ELF-1 (cell line): ENCODE data around the gene PRIM1.
"Not testable (repeated sequence)": the region's sequence is repeated elsewhere in the genome, so short reads cannot be mapped to it uniquely, and the experiment has no call there.

Experiments used
- DNase-seq: peaks from one replicate; pipeline ENCODE4 v3.0.0-alpha.2; 2016; ENCODE audit warnings: low read depth, low spot score

PRIM1 gene

DNA sequence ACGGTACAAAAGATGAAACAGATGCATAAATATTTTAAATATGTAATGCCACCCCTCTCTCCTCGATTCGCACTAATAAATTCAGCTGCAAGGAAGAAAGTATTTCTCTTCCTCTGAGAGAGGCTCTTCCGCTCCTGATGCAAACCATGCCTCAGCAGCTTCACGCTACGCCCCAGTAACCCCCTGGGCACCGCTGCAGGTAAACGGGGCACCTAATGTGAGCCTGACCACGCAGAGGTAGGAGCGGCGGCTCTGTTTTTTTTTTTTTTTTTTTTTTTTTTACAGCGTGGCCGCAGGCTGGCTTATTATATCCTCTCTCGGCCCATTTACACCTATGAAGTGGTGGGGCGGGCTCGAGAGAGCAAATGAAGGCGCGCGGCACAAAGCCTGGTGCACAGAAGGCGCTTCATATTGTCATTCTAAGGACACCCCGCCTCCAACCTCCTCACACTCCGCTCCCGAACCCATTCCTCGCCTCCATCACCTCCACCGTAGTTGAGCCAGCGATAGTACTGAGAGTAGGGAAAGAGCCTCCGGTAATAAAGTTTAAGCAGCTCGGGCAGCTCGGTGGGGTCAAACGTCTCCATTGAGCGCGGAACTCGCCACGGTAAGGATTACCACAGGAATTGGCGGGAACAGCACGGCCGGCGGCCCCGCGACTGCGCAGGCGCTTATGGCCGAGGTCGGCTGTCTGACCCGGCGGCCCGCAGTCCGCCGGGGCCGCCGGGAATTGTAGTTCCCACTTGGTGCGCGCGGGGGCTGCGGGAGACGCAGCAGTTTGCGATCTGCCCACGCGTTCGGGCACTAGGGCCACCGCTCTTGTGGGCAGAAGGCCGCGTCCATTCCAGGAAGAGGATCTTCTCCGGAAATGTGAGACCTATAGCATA, at the start of gene PRIM1:
PRIM1 (minus strand) TSS at position 612 of the 887 bp plus-strand sequence; CDS start at position 587, 25 bp downstream.
- peak; percentile 94 for DNase-seq

GRCh38 chr12:56800221-56800620, 48.1 kb upstream of the PRIM1 start:
- no peak for DNase-seq

DNA sequence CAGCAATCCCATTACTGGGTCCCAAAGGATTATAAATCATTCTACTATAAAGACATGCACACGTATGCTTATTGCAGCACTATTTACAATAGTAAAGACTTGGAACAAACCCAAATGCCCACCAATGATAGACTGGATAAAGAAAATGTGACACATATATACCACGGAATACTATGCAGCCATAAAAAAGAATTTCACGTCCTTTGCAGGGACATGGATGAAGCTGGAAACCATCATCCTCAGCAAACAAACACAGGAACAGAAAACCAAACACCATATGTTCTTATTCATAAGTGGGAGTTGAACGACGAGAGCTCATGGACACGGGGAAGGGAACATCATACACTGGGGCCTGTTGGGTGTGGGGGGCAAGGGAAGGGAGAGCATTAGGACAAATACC, 47.2 kb upstream of the PRIM1 start:
- DNase-seq, result not testable (repeated sequence)

DNA sequence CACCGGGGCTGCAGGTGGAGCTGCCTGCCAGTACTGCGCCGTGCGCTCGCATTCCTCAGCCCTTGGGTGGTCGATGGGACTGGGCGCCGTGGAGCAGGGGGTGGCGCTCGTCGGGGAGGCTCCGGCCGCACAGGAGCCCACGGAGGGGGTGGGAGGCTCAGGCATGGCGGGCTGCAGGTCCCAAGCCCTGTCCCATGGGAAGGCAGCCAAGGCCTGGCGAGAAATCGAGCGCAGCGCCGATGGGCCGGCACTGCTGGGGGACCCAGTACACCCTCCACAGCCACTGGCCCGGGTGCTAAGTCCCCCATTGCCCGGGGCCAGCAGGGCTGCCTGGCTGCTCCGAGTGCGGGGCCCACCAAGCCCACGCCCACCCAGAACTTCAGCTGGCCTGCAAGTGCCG, 43.7 kb upstream of the PRIM1 start:
- not testable (repeated sequence) for DNase-seq

DNA sequence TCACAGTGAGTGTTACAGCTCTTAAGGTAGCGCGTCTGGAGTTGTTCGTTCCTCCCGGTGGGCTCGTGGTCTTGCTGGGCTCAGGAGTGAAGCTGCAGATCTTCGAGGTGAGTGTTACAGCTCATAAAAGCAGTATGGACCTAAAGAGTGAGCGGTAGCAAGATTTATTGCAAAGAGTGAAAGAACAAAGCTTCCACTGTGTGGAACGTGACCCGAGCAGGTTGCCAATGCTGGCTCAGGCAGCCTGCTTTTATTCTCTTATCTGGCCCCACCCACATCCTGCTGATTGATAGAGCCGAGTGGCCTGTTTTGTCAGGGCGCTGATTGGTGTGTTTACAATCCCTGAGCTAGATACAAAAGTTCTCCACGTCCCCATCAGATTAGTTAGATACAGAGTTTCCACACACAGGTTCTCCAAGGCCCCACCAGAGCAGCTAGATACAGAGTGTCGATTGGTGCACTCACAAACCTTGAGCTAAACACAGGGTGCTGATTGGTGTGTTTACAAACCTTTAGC, 43.0 kb upstream of the PRIM1 start:
- DNase-seq, result not testable (repeated sequence)

DNA sequence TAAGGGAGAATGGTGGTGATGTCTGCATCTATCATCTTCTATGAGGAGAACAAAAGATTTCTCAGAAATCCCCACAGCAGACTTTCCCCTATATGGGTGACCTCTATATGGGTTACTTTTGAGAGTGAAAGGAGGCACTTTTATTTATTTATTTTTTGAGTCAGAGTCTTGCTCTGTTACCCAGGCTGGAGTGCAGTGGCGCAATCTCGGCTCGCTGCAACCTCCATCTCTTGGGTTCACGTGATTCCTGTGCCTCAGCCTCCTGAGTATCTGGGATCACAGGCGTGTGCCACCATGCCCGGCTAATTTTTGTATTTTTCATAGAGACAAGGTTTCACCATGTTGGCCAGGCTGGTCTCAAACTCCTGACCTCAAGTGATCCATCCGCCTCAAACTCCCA, 41.0 kb upstream of the PRIM1 start:
- DNase-seq, result not testable (repeated sequence)

GRCh38 chr12:56792678-56793077, 40.6 kb upstream of the PRIM1 start:
- DNase-seq, result no peak

- not testable (repeated sequence) for DNase-seq
These were observed 37.3 kb upstream of the PRIM1 start for GRCh38 chr12:56789429-56789828.

DNA sequence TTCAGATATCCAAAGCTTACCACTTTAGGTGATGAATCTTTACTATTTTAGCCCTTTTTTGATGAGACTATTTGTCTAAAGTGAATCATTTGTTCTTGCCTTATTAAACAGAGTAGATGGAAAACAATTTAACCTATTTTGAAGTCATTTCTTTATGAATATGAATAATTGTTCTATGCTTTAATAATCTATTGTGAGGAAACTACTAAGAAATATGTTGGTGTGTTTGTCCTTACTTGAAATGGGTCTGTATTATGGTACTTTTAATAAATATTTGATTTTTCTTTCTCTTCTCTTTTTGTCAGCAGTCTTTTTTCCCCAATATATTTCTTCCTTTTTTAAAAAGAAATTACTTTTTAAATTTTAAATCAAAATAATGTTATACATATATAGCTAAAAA, 35.4 kb upstream of the PRIM1 start:
- no peak for DNase-seq

- DNase-seq, result no peak
These were observed 33.8 kb upstream of the PRIM1 start for GRCh38 chr12:56785874-56786273.

DNA sequence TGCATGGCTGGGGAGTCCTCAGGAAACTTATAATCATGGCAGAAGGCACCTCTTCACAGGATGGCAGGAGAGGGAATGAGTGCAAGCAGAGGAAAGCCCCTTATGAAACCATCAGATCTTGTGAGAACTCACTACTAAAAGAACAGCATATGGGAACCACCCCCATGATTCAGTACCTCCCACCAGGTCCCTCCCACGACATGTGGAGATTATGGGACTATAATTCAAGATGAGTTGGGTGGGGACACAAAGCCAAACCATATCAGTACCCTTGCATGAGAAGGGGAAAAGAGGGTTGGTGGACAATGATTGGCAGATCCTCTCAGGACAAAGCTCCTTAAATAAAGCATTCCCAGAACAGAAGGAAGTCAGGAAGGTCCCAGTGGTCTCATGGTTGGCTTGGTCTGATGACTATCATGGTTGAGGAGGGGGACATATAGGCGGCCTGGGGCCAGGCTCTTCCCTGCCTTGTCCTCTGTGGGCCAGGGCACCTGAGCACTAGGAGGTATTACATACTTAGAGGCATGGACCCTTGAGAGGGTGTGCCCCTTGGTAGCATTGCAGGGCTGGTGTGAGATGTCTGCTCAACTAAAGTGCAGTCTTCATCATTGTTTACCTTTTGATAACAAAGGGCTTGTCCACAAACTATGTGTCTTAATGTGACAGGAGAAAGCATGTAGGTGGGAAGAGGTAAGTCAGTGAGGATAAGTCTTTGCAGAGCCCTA, 33.2 kb upstream of the PRIM1 start:
- DNase-seq, result no peak

GRCh38 chr12:56781726-56782125, 29.6 kb upstream of the PRIM1 start:
- no peak for DNase-seq

DNA sequence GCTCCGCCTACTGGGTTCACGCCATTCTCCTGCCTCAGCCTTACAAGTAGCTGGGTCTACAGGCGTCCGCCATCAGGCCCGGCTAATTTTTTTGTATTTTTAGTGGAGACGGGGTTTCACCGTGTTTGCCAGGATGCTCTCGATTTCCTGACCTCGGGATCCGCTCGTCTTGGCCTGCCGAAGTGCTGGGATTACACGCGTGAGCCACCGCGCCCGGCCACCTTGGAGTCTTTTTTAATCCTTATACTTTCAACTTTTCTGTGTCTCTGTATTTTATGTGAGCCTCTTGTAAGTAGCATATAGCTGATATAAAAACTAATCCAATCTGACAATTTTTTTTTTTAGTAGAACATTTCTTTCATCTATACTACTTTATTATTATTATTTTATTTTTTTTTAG, 26.6 kb upstream of the PRIM1 start:
- no peak for DNase-seq

- DNase-seq, result no peak
These were observed 24.5 kb upstream of the PRIM1 start for GRCh38 chr12:56776654-56777053.

DNA sequence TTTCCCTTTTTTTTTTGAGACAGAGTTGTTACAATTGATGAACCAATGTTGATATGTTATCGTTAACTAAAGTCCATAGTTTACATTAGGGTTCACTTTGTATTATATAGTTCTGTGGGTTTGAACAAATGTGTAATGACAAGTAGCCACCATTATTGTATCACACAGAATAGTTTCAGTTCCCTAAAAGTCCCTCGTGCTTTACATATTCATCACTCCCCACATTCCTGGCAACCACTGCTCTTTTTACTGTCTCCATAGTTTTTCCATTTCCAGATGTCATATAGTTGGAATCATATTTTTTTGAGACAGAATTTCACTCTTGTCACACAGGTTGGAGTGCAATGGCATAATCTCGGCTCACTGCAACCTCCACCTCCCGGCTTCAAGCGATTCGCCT, 23.5 kb upstream of the PRIM1 start:
- no peak for DNase-seq

GRCh38 chr12:56773113-56773512, 21.0 kb upstream of the PRIM1 start:
- no peak for DNase-seq

DNA sequence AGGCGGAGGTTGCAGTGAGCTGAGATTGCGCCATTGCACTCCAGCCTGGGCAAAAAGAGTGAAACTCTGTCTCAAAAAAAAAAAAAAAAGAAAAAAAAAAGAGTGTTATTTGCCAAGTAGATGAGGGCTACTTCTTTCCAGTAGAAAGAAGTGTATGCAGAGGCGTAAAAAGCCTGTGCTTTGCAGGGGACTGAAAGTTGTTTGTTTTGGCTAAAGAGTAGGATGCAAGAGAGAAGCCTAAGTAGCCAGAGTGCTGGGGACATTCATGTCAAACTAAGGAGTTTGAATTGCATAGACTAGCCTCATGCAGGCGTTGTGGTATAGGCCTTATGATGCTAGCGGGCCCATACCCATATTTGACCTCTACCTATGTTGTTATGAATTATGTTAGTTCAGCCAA, 20.5 kb upstream of the PRIM1 start:
- no peak for DNase-seq

GRCh38 chr12:56769868-56770267, 17.7 kb upstream of the PRIM1 start:
- DNase-seq, result no peak

GRCh38 chr12:56768424-56768823, 16.3 kb upstream of the PRIM1 start:
- no peak for DNase-seq

DNA sequence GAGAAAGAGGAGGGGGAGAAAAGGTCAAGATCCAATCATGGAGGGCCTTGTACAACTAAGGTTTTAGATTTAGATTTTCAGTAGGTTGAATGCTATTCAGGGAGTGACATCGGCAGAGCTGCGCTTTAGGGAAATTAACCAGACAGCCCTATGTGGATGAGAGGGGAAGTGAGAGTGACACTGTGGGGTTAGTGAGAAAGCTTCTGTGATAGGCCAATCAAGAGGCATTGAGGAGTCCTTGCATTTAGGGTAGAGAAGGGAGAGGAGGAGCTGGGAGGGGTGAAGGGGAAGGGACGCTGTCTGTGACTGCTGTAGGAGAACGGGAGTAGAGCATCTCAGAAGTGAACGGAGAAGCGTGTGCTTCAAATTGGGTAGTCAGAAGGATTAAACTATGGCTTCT, 14.4 kb upstream of the PRIM1 start:
- DNase-seq, result peak; percentile 23

DNA sequence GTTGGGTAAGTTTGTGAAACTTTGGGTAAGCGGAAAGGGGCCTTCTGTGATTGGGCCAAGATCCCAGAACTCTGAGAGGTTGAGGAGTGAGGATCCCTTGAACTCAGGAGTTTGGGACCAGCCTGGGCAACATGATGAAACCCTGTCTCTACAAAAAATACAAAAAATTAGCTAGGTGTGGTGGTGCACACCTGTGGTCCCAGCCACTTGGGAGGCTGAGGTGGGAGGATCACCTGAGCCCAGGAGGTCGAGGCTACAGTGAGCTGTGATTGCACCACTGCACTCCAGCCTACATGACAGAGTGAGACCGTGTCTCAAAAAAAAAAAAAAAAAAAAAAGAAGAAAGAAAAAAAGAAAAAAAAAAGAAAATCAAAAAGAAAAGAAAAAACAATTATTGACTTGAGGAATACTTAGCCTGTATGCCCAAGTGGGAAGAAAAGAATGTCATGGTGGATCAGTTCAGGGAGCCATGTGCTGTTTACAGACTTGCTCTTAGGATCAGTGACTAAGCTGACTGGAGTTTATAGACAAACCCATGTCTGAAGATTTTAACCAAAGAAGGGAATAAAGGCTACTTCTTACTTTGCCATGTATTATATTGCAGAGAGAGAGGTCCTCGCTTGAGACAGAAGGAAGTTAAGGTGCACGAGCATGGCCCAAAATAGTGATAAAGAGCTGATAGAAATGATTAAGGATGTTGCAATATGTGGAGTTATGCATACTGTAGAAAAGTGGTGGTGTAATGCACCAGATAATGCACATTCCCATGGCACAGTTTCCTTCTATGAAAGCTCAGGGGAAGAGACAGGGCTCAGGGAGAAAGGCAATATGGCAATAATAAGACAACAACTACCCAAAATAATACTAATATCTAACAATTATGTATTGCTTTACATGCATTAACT, 11.9 kb upstream of the PRIM1 start:
- no peak for DNase-seq

DNA sequence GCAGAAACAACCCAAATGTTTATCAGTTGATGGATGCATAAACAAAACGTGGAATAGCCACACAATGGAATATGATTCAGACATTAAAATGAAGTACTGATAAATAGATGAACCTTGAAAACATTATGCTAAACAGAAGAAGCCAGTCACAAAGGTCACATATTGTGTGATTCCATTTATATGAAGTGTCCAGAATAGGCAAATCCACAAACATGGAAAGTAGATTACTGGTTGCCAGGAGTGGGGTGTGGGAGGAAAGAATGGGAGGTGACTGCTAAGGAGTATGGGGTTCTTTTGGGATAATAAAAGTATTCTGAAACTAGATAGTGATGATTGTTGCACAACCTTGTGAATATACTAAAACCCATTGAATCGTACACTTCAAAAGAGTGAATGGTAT, 9.7 kb upstream of the PRIM1 start:
- DNase-seq, result no peak
